ENCODE results near the gene WFIKKN2.
"Not testable (repeated sequence)": the region's sequence is repeated elsewhere in the genome, so short reads cannot be mapped to it uniquely, and the experiment has no call there.

The WFIKKN2 gene

GRCh38 chr17:50835301-50836234 is at the start of gene WFIKKN2:
Gene WFIKKN2 (plus strand): TSS chr17:50835586. CDS start chr17:50835938, 352 bp downstream.
- no peak for DNase-seq (ENCODE audit: low read depth)

GRCh38 chr17:50785946-50786570 is 49.3 kb upstream of the WFIKKN2 start:
- DNase-seq (ENCODE audit: low read depth), result no peak

DNA sequence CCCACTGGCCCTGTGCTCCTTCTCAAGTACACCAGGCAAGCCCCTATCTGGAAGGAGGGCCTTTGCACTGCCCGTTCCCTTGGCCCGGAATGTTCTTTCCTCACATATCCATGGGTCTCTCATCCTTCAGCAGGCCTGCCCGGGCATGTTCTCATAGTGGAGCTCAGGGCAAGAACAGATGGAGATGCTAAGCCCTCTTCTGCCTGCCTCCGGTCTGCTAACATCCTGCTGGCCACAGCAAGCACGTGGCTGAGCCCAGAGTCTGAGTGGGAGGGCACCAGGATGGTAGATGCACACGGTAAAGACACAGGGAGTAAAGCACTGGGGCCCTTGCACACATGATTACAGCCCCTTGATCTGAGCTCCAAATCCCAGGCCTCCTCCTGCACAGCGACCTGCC is 48.3 kb upstream of the WFIKKN2 start:
- DNase-seq (ENCODE audit: low read depth), result no peak

DNA sequence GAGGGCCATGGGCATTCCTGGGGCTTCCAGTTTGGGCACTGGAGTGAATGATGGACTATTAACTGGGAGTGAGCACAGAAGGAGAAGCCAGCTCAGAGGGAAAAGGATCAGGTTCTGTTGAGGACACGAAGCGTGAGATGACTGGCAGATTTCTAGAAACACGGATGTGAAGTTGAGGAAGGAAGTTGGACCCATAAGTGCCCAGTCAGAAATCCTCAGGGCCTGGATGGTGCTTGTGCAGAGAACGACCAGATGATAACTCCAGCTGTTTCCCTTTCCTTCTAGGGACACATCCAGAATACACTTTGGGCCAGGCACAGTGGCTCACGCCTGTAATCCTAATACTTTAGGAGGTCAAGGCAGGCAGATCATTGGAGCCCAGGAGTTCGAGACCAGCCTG is 44.8 kb upstream of the WFIKKN2 start:
- no peak for DNase-seq (ENCODE audit: low read depth)

GRCh38 chr17:50792132-50792531 is 43.3 kb upstream of the WFIKKN2 start:
- DNase-seq (ENCODE audit: low read depth), result no peak

DNA sequence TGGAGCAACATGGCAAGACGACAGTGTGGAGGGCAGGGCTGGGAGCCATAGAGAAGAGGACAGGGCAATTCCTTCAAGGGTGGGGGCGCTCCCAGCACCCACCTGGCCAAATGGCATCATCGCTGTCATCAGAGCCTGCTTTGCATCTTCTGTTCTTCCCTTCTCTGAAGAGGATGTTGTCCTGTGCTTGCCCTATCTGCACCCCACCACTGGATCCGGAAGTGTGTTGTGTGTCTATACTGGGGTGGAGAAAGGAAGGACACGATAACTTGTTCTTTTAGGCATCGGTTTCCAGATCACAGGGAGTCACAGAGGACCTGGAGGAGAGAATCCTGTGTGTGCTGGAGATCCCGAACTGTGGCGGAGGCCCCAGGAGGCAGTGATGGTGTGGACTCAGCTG is 42.4 kb upstream of the WFIKKN2 start:
- no peak for DNase-seq (ENCODE audit: low read depth)

DNA sequence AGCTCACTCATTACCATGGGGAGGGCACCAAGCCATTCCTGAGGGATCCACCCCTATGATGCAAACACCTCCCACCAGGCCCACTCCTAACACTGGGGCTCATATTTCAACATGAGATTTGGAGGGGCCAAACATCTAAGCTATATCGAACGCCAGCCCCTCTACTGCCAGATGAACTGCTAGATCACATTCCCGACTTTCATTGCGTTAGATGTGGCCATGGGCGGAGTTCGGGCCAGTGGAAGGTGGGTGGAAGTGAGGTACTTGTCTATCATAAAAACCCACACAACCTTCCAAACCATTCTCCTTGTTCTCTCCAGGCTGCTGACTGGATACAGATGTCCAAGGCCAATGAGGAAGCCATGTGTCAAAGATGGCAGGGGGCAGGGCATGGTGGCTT is 41.0 kb upstream of the WFIKKN2 start:
- DNase-seq (ENCODE audit: low read depth), result no peak

DNA sequence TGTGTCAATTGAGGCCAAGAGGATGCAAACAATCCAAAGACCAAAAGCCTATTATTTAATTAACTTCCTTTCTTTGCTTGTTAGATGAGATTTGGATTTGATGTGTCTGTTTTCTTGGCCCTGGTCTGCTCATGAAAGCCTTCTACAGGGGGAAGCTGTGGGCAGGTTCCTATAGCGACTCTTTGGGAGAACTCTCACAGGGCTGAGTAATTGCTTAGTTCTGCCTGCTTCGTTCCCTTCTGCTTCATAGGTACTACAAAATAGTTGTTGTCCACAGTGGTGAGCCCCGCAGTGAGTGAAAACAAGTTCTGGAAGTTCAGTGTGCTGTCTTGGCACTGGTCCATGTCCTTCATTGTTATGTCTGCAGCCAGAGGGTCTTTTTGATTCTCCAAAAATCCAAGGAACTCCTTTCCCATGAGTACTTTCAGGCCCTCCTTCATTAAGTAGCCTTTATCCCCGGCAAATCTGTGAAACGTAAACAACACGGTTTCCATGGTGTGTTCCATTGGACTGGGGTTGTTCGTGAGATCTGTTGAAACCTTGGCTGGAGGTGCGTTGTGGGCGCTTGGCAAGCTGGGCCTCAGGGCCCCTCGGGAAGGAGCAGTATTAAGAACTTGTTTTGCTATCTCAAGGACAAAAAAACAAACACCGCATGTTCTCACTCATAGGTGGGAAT is 38.1 kb upstream of the WFIKKN2 start:
- DNase-seq (ENCODE audit: low read depth), result no peak

GRCh38 chr17:50798424-50799288 is 36.7 kb upstream of the WFIKKN2 start:
- DNase-seq (ENCODE audit: low read depth), result no peak

DNA sequence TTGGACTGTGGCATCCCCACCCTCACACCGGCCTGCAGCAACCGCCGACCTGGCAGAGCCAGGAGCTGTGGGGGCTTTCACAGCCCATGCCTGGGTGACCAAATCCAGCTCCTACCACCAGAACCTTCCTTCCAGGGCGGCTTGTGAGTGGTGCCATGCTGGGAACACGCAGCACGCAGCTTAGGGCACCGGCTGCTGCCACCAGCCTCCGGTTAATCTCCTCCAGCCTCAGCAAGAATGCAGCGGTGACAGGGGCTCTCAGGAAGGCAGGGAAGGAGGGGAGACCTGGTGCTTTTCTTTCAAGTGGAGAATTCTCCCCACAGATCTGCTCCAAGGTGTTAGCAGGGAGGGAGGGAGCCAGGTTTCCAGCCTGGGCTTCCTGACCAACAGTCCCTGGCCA is 35.8 kb upstream of the WFIKKN2 start:
- no peak for DNase-seq (ENCODE audit: low read depth)

DNA sequence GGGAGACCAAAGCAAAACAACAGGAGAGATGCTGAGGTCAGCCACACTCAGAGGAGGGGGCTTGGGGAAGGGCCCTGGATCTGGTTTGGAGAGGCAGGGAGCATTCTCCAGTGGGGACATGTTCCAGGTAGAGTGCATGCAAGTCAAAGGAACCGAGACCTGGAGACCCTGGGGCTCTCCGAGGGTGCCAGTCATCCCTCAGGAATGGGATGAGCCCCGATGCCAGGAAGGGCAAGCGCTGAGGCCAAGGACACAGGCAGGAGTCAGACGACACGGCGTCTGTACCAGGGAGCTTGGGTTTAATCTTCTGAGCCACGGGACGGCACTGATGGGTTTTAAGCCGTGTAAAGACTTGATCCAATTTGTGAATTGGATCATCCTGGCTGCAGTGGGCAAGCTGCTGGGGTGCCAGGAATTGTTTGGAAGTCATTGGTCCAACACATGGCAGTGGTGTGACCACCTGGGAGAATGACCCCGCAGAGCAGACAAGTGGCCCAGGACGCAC is 35.1 kb upstream of the WFIKKN2 start:
- no peak for DNase-seq (ENCODE audit: low read depth)

GRCh38 chr17:50802609-50803571 is 32.5 kb upstream of the WFIKKN2 start:
- no peak for DNase-seq (ENCODE audit: low read depth)

DNA sequence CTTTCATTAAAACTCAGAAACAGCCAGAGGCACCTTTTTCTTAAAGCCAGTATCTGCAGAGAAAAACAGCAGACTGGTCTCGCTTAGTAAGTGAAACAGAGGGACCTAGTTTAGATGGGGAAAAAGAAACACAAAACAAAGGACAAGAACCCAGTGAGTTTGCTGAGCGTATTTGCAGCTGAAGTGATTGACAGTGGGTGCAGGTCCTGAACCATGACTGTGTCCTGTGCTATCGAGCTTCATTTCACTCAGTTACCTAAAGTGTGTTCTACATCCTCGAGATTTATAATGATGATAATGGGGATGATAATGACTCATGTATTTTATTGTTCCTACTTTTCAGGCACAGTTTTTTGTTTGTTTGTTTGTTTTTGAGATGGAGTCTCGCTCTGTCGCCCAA is 31.7 kb upstream of the WFIKKN2 start:
- DNase-seq (ENCODE audit: low read depth), result no peak

- DNase-seq (ENCODE audit: low read depth), result not testable (repeated sequence)
Measured at GRCh38 chr17:50804749-50805475, 30.5 kb upstream of the WFIKKN2 start.

DNA sequence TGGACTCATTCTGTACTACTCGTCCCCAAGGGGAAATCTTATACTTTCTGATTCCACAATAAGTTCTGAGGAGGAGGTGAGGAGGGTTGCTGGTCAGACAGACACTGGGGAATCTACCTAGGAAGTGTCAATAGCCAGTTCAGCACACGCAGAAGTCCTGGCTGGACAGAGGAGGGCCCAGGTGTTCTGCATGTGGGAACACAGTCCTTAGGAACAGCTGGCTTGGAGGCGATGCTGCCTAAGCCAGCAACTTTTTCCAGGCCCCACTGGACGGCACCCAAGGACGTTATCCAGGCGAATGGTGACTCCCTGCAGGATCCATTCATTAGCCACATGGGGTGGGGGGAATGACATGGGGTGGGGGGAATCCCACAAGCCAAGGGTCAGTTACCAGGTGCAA is 29.9 kb upstream of the WFIKKN2 start:
- DNase-seq (ENCODE audit: low read depth), result no peak

DNA sequence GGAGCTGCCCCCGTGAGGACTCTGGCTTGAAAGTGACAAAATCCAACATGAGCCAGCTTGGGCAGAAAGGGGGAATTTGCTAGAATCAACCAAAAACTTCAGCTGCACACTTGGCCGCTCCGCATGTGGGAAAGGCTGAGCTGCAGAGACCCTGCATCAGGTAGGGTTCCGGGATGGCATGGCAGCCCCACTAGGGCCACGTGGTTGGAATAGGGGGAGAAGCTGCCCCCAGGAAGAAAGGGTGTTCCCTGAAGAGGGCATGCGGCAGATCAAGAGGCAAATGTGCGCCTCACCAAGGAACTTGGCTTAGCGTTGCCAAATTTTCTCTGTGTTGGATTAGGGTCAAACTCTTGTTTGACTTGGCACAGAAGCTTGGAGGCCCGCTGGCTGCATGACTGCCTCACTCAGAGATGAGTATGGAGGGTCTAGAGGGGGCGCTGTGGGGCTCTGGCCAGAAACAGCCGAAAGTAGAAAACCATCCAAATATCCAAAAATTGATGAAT is 29.2 kb upstream of the WFIKKN2 start:
- no peak for DNase-seq (ENCODE audit: low read depth)

GRCh38 chr17:50807009-50807408 is 28.4 kb upstream of the WFIKKN2 start:
- DNase-seq (ENCODE audit: low read depth), result no peak

- no peak for DNase-seq (ENCODE audit: low read depth)
Measured at GRCh38 chr17:50807675-50808074, 27.7 kb upstream of the WFIKKN2 start.

GRCh38 chr17:50808413-50808812 is 27.0 kb upstream of the WFIKKN2 start:
- no peak for DNase-seq (ENCODE audit: low read depth)

GRCh38 chr17:50808888-50809287 is 26.5 kb upstream of the WFIKKN2 start:
- no peak for DNase-seq (ENCODE audit: low read depth)
